ENCODE results near the gene ALMS1. TPM values are rescaled to one million over a fixed set of nuclear protein-coding genes. Genes with fewer than 3 reads are reported as not detected.
"Not testable (repeated sequence)": the region's sequence is repeated elsewhere in the genome, so short reads cannot be mapped to it uniquely, and the experiment has no call there.

Gene ALMS1
- total RNA-seq, 1 donor from 2014 or later, result 36.3 TPM

GRCh38 chr2:73516033-73516432 lies 130.4 kb downstream of the ALMS1 start:
- no peak for DNase-seq (ENCODE audit: low spot score)

GRCh38 chr2:73528688-73529087 lies 143.1 kb downstream of the ALMS1 start:
- DNase-seq (ENCODE audit: low spot score), result no peak

DNA sequence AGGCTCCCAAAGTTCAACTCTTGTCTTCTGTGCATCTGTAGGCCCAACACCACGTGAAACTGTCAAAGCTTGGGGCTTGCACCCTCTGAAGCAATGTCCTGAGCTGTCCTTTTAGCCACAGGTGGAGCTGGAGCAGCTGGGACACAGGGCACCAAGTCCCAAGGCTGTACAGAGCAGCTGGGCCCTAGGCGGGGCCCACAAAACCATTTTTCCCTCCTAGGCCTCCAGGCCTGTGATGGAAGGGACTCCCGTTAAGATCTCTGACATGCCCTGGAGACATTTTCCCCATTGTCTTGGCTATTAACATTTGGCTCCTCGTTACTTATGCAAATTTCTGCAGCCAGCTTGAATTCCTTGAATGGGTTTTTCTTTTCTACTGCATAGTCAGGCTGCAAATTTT lies 145.1 kb downstream of the ALMS1 start:
- not testable (repeated sequence) for DNase-seq (ENCODE audit: low spot score)

GRCh38 chr2:73532381-73532780 lies 146.7 kb downstream of the ALMS1 start:
- DNase-seq (ENCODE audit: low spot score), result no peak

- DNase-seq (ENCODE audit: low spot score), result no peak
These were observed 150.7 kb downstream of the ALMS1 start for GRCh38 chr2:73536133-73536840.

GRCh38 chr2:73560875-73561274 lies 175.2 kb downstream of the ALMS1 start:
- DNase-seq (ENCODE audit: low spot score), result not testable (repeated sequence)

GRCh38 chr2:73561422-73561821 lies 175.8 kb downstream of the ALMS1 start:
- no peak for DNase-seq (ENCODE audit: low spot score)

DNA sequence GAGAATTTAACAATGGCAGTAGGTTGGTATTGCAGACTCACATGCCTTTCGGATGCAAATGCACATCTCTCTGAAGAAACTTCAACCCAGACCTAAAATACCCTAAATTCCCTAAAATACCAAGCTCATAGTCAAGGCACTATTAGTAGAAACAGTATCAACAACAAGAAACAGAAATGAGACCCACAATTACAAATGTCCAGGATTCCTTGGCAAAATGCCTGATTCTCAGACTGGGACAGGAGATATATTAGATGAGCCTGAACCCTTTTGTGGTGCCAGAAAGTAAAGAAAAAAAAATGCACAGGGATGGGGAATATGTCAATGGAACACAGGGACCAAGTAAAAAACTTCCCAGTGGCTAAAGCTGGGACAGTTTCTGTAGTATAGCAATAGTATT lies 179.3 kb downstream of the ALMS1 start:
- DNase-seq (ENCODE audit: low spot score), result no peak

- DNase-seq (ENCODE audit: low spot score), result no peak
These were observed 180.7 kb downstream of the ALMS1 start for GRCh38 chr2:73566288-73566878.

DNA sequence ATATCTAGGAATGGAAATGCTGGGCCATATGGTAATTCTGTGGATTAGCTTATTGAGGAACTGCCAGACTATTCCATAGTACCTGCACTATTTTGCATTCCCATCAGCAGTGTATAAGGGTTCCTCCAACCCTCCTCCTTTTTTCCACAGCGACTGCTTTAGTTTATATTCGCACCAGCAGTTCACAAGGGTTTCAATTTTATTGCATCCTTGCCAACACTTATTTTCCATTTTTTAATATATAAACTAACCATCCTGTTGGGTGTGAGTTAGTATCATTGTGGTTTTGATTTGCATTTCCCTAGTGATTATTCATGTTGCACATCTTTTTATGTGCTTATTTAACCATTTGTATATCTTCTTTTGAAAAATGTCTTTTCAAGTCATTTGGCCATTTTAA lies 189.6 kb downstream of the ALMS1 start:
- no peak for DNase-seq (ENCODE audit: low spot score)

GRCh38 chr2:73582364-73582763 lies 196.7 kb downstream of the ALMS1 start:
- no peak for DNase-seq (ENCODE audit: low spot score)

- DNase-seq (ENCODE audit: low spot score), result no peak
These were observed 202.5 kb downstream of the ALMS1 start for GRCh38 chr2:73588177-73588576.

DNA sequence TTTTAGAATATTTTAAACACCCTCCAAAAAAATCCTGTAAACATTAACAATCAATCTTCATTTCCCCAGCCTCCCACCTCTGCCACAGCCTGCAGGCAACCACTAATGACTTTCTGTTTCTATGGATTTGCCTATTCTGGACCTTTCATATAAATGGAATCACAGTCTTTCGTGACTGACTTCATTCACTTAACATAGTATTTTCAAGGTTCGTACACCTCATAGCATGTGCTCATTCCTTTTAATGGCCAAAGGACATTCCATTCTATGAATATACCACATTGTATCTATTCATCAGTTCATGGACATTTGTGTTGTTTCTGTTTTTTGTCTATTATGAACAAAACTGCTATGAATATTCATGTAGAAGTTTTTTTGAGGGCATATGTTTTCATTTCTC lies 208.0 kb downstream of the ALMS1 start:
- no peak for DNase-seq (ENCODE audit: low spot score)

- DNase-seq (ENCODE audit: low spot score), result no peak
These were observed 208.6 kb downstream of the ALMS1 start for GRCh38 chr2:73594251-73594650.

DNA sequence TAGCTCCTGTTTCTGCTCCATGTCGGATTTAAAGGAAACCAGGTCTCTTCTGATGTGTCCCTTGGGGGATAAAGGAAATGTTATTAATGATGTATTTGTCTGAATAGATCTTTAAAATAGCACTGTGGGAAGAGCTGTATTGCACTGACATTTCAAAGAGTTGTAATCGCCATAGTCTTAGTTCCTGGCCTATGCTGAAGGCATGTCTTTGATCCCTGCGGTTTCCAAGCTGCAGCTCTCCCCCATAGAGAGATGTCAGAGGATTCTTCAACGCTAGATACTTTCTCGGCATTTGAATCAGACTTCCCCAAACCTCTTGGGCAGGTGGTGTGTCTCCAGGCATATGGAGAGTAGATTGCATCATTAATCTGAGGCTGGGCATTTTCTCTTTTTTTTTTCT lies 216.1 kb downstream of the ALMS1 start:
- no peak for DNase-seq (ENCODE audit: low spot score)

DNA sequence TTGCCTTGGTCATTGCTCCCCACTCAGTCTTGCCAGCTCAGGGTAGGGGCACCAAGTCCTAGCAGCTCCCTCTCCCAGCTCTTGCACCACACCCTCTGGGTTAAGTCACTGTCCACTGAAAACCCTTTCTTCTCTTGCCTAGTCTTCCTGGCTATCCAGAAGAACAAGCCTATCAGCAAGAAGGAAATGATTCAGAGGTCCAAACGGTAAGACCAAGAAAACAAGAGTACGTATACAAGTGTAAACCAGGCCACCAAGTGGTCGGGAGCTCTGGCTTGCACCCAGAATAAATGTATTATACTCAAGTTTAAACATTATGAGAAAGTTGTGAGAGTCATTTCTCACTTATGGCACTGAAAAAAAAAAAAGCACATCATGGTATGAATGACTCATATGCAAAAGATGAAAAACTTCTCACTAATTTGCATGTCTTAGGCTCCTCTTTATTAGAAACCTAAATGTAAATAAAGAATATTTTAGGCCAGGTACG lies 217.5 kb downstream of the ALMS1 start:
- not testable (repeated sequence) for DNase-seq (ENCODE audit: low spot score)

GRCh38 chr2:73604589-73604988 lies 219.0 kb downstream of the ALMS1 start:
- DNase-seq (ENCODE audit: low spot score), result not testable (repeated sequence)

DNA sequence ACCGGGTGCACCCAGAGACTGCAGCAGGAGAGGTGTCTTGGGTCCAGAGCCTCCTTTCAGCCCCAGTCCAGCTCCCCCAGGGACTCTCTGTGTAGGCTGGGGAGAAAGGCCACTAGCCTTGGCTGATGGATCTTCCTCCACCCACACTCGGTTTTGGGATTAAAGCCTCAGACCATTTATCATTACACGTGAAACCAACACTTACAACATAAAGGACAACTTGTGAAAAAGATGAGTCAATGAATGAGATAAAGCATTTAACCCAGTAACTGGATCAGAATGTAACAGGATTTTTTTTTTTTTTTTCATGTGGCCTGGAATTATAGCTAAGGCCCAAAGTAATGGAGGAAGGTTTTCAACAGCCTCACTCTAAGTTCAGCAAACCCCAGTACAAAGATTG lies 224.5 kb downstream of the ALMS1 start:
- DNase-seq (ENCODE audit: low spot score), result no peak

- DNase-seq (ENCODE audit: low spot score), result no peak
These were observed 225.6 kb downstream of the ALMS1 start for GRCh38 chr2:73611193-73611592.

DNA sequence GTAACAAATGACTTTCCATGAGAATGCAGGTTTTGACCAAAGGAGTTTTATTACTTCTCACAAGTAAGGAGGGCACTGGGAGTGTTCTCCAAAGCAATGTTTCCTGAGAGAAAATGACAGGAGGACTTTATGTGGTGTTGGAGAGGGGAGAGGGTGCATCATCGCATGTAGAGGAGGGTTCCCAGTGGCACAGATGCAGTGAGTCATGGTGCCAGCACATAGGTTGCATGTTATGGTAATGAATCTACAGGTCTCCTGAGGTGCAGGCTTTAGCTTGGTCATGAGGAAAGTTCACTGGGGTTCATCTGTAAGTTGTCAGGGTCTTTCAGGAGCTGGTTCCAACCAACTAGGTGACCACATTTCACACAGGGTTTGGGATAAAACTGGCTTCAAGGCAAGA lies 226.2 kb downstream of the ALMS1 start:
- DNase-seq (ENCODE audit: low spot score), result no peak

DNA sequence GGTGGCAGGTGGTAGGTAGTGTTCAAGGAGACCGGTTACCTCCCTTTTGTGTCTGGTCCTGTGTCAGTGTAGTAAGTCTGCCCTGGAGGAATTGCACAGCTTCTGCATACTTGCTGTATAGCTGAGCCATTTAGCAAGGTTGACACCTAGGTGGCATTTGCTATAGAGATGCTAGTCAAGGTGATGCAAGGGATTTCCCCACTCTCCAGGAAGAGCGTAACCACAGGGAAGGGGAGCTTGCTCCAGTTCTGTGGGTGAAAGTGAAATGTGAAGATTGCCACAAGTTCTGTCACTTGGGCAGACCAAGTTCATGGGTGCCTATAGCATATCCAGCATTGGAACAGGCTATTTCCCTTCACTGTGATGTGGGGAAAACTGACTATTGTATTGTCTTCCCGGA lies 228.5 kb downstream of the ALMS1 start:
- DNase-seq (ENCODE audit: low spot score), result no peak

DNA sequence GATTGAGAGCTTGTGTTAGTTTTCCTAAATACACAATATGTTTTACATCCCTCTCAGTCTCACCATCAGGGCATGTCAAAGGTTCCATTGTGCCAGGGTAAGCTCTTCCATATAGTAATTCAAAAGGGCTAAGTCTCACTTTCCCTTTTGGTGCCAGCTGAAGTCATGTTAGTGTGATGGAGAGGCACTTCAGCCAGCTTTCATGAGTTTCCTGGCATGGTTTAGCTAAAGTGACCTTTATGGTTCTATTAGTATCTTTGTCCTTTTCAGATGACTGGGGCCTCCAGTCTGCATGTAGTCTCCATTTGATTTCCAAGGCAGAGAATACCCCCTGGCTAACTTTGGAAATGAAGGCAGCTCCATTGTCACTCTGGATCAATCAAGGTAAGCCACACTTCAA lies 229.4 kb downstream of the ALMS1 start:
- DNase-seq (ENCODE audit: low spot score), result no peak

- DNase-seq (ENCODE audit: low spot score), result not testable (repeated sequence)
These were observed 234.3 kb downstream of the ALMS1 start for GRCh38 chr2:73619925-73620324.

- not testable (repeated sequence) for DNase-seq (ENCODE audit: low spot score)
These were observed 238.4 kb downstream of the ALMS1 start for GRCh38 chr2:73624036-73624435.

Data from ureter (tissue), 1 donor.